ENCODE data around the gene HNRNPUL2.

HNRNPUL2 gene

DNA sequence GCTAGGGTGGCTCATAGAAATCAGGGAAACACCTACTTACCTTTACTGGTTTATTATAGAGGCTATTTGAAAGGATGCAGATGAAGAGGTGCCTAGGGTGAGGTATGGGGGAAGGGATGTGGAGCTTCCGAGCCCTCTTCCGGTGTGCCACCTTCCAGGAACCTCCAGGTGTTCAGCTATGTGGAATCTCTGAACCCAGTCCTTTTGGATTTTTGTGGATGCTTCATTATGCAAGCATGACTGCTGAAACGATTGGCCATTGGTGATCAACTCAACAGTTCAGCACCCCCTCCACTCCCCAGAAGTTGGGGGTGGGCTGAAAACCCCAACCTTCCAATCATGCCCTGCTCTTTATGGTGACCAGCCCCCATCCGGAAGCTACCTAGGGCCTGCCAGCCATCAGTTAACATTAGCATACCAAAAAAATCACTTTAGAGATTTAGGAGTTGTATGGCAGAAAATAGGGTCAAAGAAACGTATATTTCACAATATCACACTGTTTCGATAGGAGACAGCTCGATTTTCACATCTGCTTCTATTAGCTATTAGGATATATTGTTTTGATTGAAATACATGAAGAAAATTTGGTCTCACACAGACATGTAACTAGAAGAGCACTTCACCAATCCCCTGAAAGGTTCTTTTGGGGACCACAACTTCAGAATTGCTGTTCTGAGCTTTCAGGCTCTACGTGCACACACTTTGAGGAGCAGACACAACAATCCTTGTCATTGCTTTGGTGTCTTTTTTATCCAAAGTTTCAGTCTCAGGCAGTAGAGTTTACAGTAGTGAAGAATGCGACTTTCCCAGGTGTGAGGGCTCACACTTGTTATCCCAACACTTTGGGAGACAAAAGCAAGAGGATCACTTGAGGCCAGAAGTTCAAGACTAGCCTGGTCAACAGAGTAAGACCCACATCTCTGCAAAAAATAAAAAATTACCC is 30.9 kb upstream of the HNRNPUL2 start:
- DNase-seq (ENCODE audit: low read depth), result no peak
- TF ChIP-seq CTCF (IDR thresholded peaks at IDR 0.05; ENCODE audit: low read depth, low read length) (no peak), MYC (IDR thresholded peaks at IDR 0.05; ENCODE audit: low read depth, low read length) (no peak), POLR2A (IDR thresholded peaks at IDR 0.05; ENCODE audit: extremely low read depth, insufficient read length) (no peak)
- TF ChIP-seq, protein P1, sequence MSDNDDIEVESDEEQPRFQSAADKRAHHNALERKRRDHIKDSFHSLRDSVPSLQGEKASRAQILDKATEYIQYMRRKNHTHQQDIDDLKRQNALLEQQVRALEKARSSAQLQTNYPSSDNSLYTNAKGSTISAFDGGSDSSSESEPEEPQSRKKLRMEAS (IDR thresholded peaks at IDR 0.05; ENCODE audit: low read depth, low read length), result no peak
- no peak overlapping the region for H3K4me3 ChIP-seq (ENCODE audit: low read depth, low read length)

GRCh38 chr11:62755086-62755615 is 27.9 kb upstream of the HNRNPUL2 start:
- TF ChIP-seq MYC (IDR thresholded peaks at IDR 0.05; ENCODE audit: low read depth, low read length), result no peak
- TF ChIP-seq, protein P1 (IDR thresholded peaks at IDR 0.05; ENCODE audit: low read depth, low read length), result no peak
- TF ChIP-seq POLR2A (IDR thresholded peaks at IDR 0.05; ENCODE audit: extremely low read depth, insufficient read length), result no peak
- TF ChIP-seq CTCF (IDR thresholded peaks at IDR 0.05; ENCODE audit: low read depth, low read length), result no peak

GRCh38 chr11:62753736-62754603 is 26.7 kb upstream of the HNRNPUL2 start, which contains the start of gene ZBTB3:
Gene ZBTB3, minus strand, starts transcription at chr11:62754160. Its CDS starts 496 bp downstream, at chr11:62753664.
- H3K4me3 ChIP-seq (ENCODE audit: low read depth, low read length), result peak within 1 kb of the TSS; percentile 92
- TF ChIP-seq MYC (IDR thresholded peaks at IDR 0.05; ENCODE audit: low read depth, low read length) (peak; percentile 58; the same call in 1 of the 2 replicates), POLR2A (IDR thresholded peaks at IDR 0.05; ENCODE audit: extremely low read depth, insufficient read length) (peak; percentile 97), CTCF (IDR thresholded peaks at IDR 0.05; ENCODE audit: low read depth, low read length) (no peak)
- TF ChIP-seq, protein P1 (IDR thresholded peaks at IDR 0.05; ENCODE audit: low read depth, low read length), result peak; percentile 72; the same call in 1 of the 2 replicates
- DNase-seq (ENCODE audit: low read depth), result peak; percentile 100

More at GRCh38 chr11:62755086-62755615, 27.9 kb upstream of the HNRNPUL2 start:
- DNase-seq (ENCODE audit: low read depth), result no peak
- H3K4me3 ChIP-seq (ENCODE audit: low read depth, low read length), result no peak overlapping the region

GRCh38 chr11:62752994-62753735 is 25.9 kb upstream of the HNRNPUL2 start:
- DNase-seq (ENCODE audit: low read depth), result no peak
- TF ChIP-seq POLR2A (IDR thresholded peaks at IDR 0.05; ENCODE audit: extremely low read depth, insufficient read length) (no peak), MYC (IDR thresholded peaks at IDR 0.05; ENCODE audit: low read depth, low read length) (no peak), CTCF (IDR thresholded peaks at IDR 0.05; ENCODE audit: low read depth, low read length) (no peak)
- TF ChIP-seq, protein P1 (IDR thresholded peaks at IDR 0.05; ENCODE audit: low read depth, low read length), result no peak
- peak overlapping the region; percentile 92 for H3K4me3 ChIP-seq (ENCODE audit: low read depth, low read length)

Data from NB4 (cell line).